LNCaP clone FGC (cell line): Measurements from ENCODE around the gene SSR3.

Experiments
- DNase-seq: peaks from one replicate; pipeline ENCODE4 v3.0.0-alpha.2; 2011; ENCODE audit warnings: low read depth
- H3K4me3 ChIP-seq: 2 replicates; pipeline ENCODE4 v1.5.1; 2011; ENCODE audit warnings: mild to moderate bottlenecking, low read depth, low read length, control low read depth
- CTCF ChIP-seq: IDR thresholded peaks from 2 replicates; pipeline ENCODE4 v1.5.1; 2012; ENCODE audit warnings: mild to moderate bottlenecking; ENCODE audit not compliant: control insufficient read depth, insufficient read depth; ENCODE audit errors: extremely low read depth

The SSR3 gene

GRCh38 chr3:156548902-156549301 lies 6.0 kb downstream of the SSR3 start:
- no peak for TF ChIP-seq CTCF
- no peak for DNase-seq
- no peak overlapping the region for H3K4me3 ChIP-seq

GRCh38 chr3:156548041-156548687 lies 6.8 kb downstream of the SSR3 start:
- no peak overlapping the region for H3K4me3 ChIP-seq
- no peak for TF ChIP-seq CTCF
- no peak for DNase-seq

GRCh38 chr3:156547637-156548036 lies 7.3 kb downstream of the SSR3 start:
- DNase-seq = no peak
- TF ChIP-seq CTCF = no peak
- H3K4me3 ChIP-seq = no peak overlapping the region

GRCh38 chr3:156543043-156543555 lies 11.8 kb downstream of the SSR3 start:
- TF ChIP-seq CTCF = no peak
- DNase-seq = no peak
- H3K4me3 ChIP-seq = no peak overlapping the region

- no peak overlapping the region for H3K4me3 ChIP-seq
- DNase-seq = no peak
- no peak for TF ChIP-seq CTCF
These were observed 12.5 kb downstream of the SSR3 start for GRCh38 chr3:156542101-156543042.

GRCh38 chr3:156539802-156540201 lies 15.1 kb downstream of the SSR3 start:
- DNase-seq = no peak
- no peak overlapping the region for H3K4me3 ChIP-seq
- no peak for TF ChIP-seq CTCF
